Breast epithelium (tissue), 4 donors: Measurements from ENCODE around the gene AP3S1. TPM values are rescaled to one million over a fixed set of nuclear protein-coding genes. Genes with fewer than 3 reads are reported as not detected.

Source experiments
- DNase-seq, 2 donors: peaks; one replicate each; pipeline ENCODE4 v3.0.0-alpha.2; 2019; ENCODE audit warnings: low spot score in 2 of 2
- H3K27ac ChIP-seq, 2 donors: fragments of 200-600 bp; sonication (generic) in 1 of 2; one replicate each; pipeline ENCODE4 v1.5.1; 2016 to 2019; ENCODE audit warnings: mild to moderate bottlenecking in 1 of 2
- H3K27me3 ChIP-seq, 2 donors: fragments of 200-600 bp; sonication (generic) in 1 of 2; one replicate each; pipeline versions ENCODE4 v1.5.1 to v1.6.0; 2017 to 2019; ENCODE audit warnings: control low read depth in 1 of 2, mild to moderate bottlenecking in 1 of 2
- H3K36me3 ChIP-seq: fragments of 200-600 bp; one replicate; pipeline ENCODE4 v1.5.1; 2019
- H3K4me1 ChIP-seq, 2 donors: fragments of 200-600 bp; sonication (generic); one replicate each; pipeline ENCODE4 v1.5.1; 2016 to 2019; ENCODE audit warnings: control low read depth in 1 of 2
- H3K4me3 ChIP-seq, 3 donors: fragments of 200-600 bp; sonication (generic); 1 replicate in 2 of 3; 2 replicates in 1 of 3; pipeline ENCODE4 v1.5.1; 2016 to 2019; ENCODE audit warnings: mild to moderate bottlenecking in 3 of 3, moderate library complexity in 2 of 3
- H3K9me3 ChIP-seq, 2 donors: fragments of 200-600 bp; sonication (generic) in 1 of 2; one replicate each; pipeline ENCODE4 v1.5.1; 2016 to 2019; ENCODE audit warnings: control low read depth in 1 of 2
- POLR2A ChIP-seq: fragments of 450-650 bp; IDR thresholded peaks from one replicate; pipeline ENCODE4 v1.6.1; 2016; ENCODE audit warnings: antibody characterized with exemption, mild to moderate bottlenecking, moderate library complexity
- POLR2AphosphoS5 ChIP-seq, 3 donors: sonication (generic); formaldehyde crosslinking; IDR thresholded peaks; one replicate each; pipeline ENCODE4 v1.6.1; 2017; ENCODE audit warnings: antibody characterized with exemption in 3 of 3
- intact Hi-C: fragments of 100-400 bp; cut with DNase I; formaldehyde crosslinking; loops from one replicate; pipeline ENCODE4 v1.15.1; 2023; ENCODE audit warnings: low total_unique reads
- total RNA-seq, 3 donors: library from RNA; depleted of rRNA; stranded (reverse); fragments of >200 nt; gene quantifications; one replicate each; pipeline ENCODE4 v1.1.0, GENCODE V29; 2016
- TF ChIP-seq, protein P1 (sequence below), 3 donors: fragments of 450-650 bp; IDR thresholded peaks; one replicate each; pipeline ENCODE4 v1.5.1; 2016 to 2017; ENCODE audit warnings: antibody characterized with exemption in 3 of 3, mild to moderate bottlenecking in 3 of 3, moderate library complexity in 3 of 3

AP3S1 gene
- total RNA-seq, 3 donors from 2014 or later, result 74.7 to 93.7 (median 89.9) TPM

DNA sequence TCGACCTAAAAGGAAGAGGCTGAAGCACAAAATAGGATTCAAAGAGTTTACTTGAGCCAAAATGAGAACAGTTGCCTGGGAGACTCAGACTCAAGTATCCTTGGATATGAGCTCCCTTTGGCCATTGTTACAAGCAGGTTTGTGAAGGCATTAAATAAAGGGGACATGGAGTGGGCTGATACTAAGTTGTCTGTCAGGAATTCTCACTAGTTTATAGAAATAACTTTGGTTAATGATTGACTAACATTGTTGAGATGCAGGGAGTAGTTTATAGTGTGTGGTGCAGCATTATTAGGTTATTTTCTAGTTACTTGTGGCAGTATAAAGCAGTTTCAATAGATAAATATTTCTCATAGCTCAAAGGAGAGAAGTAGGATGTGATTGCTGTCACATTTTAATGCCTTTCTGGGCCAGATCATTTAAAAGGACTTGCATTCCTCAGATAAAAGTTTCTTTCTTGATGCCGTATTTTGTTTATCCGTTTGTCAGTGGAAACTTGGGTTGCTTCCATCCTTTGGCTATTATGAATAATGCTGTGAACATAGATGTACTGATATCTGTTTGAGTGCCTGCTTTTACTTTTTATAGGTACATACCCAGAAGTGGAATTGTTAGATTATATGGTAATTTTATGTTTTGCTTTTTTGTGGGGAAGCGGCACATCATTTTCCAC, 9.1 kb downstream of the AP3S1 start:
- no peak for TF ChIP-seq POLR2A
- no peak for TF ChIP-seq POLR2AphosphoS5 (IDR thresholded peaks at IDR 0.05)
- TF ChIP-seq, protein P1, sequence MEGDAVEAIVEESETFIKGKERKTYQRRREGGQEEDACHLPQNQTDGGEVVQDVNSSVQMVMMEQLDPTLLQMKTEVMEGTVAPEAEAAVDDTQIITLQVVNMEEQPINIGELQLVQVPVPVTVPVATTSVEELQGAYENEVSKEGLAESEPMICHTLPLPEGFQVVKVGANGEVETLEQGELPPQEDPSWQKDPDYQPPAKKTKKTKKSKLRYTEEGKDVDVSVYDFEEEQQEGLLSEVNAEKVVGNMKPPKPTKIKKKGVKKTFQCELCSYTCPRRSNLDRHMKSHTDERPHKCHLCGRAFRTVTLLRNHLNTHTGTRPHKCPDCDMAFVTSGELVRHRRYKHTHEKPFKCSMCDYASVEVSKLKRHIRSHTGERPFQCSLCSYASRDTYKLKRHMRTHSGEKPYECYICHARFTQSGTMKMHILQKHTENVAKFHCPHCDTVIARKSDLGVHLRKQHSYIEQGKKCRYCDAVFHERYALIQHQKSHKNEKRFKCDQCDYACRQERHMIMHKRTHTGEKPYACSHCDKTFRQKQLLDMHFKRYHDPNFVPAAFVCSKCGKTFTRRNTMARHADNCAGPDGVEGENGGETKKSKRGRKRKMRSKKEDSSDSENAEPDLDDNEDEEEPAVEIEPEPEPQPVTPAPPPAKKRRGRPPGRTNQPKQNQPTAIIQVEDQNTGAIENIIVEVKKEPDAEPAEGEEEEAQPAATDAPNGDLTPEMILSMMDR (IDR thresholded peaks at IDR 0.05), result no peak
- Histone ChIP-seq H3K9me3 (no peaks in the 10 kb centered on the region), H3K4me1 (peaks cover 0 to 4% of the 10 kb centered on the region in 2 donors), H3K36me3 (no peaks in the 10 kb centered on the region), H3K27ac (peak overlapping the region in 1 of 2 donors; percentile 7), H3K4me3 (no peak overlapping the region), H3K27me3 (no peaks in the 10 kb centered on the region)
- no peak for DNase-seq
- intact Hi-C loops, result no loop called here

DNA sequence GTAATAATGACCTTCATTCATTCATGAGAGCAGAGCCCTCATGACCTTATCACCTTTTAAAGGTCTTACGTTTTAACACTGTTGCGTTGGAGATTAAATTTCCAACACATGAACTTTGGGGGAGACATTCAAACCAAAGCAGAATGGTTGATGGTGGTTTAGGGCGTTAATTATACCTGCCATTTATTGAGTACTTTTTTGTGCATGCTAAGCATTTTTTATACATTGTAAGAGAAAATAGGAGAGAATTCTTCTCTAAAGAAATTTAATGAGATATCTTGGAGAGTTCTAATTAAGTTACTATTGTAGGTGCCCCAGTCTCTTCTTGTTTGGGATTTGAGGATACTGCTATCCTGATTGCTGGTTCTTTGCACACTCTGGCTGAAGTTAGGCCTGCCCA, 12.4 kb downstream of the AP3S1 start:
- DNase-seq, result no peak
- H3K27ac ChIP-seq, result no peak overlapping the region
- no peaks in the 10 kb centered on the region for H3K36me3 ChIP-seq
- intact Hi-C loops, result no loop called here
- no peak for TF ChIP-seq POLR2AphosphoS5 (IDR thresholded peaks at IDR 0.05)
- no peak for TF ChIP-seq POLR2A
- TF ChIP-seq, protein P1 (IDR thresholded peaks at IDR 0.05), result no peak
- H3K4me1 ChIP-seq, result peaks cover 0 to 4% of the 10 kb centered on the region in 2 donors
- no peaks in the 10 kb centered on the region for H3K9me3 ChIP-seq
- H3K27me3 ChIP-seq, result no peaks in the 10 kb centered on the region
- H3K4me3 ChIP-seq, result no peak overlapping the region

DNA sequence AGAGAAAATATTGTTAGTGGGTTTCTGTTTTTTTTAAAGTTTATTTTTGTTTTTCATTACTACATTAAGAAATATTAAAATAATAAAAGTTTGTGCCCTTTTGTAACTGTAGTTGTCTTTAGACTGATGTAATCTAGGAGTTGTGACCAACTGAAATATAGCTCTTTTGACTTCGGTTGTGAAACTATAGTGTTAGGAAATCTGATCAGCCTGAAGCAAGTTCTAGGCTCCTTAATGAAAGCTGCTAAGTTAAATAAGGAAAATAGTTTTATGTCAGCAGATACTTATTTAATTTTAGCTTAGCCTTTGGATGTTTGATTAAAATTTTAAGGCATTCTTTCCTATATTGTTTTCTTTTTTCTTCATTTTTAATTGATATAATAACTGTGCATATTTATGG, 14.2 kb downstream of the AP3S1 start:
- Histone ChIP-seq H3K9me3 (no peaks in the 10 kb centered on the region), H3K4me1 (peaks cover 0 to 4% of the 10 kb centered on the region in 2 donors), H3K36me3 (no peaks in the 10 kb centered on the region), H3K4me3 (no peak overlapping the region), H3K27me3 (no peaks in the 10 kb centered on the region), H3K27ac (no peak overlapping the region)
- TF ChIP-seq POLR2AphosphoS5 (IDR thresholded peaks at IDR 0.05), result no peak
- no peak for TF ChIP-seq POLR2A
- TF ChIP-seq, protein P1 (IDR thresholded peaks at IDR 0.05), result no peak
- intact Hi-C loops, result no loop called here
- DNase-seq, result no peak

DNA sequence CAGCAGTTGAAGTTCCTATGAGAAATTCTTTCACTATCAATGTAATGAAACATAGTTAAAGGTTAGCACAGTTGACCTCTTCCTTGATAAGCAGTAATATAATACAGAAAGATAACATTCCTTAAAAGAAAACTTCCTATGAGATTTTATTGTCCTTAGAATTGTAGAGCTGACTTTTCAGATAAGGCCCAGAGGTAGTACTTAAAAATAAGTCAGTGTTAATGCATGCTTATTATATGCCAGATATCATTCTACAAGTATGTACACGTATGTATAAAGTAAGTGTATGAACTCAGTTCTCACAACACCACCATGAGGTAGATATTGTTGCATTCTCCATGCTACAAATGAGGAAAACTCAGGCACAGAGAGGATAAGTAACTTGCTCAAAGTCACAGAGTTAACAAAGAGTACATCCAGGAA, 15.3 kb downstream of the AP3S1 start:
- intact Hi-C loops, result no loop called here
- peaks cover 0 to 4% of the 10 kb centered on the region in 2 donors for H3K4me1 ChIP-seq
- H3K9me3 ChIP-seq, result no peaks in the 10 kb centered on the region
- no peaks in the 10 kb centered on the region for H3K36me3 ChIP-seq
- TF ChIP-seq, protein P1 (IDR thresholded peaks at IDR 0.05), result no peak
- TF ChIP-seq POLR2A (no peak), POLR2AphosphoS5 (IDR thresholded peaks at IDR 0.05) (no peak)
- no peak overlapping the region for H3K4me3 ChIP-seq
- H3K27me3 ChIP-seq, result no peaks in the 10 kb centered on the region
- no peak overlapping the region for H3K27ac ChIP-seq
- no peak for DNase-seq

DNA sequence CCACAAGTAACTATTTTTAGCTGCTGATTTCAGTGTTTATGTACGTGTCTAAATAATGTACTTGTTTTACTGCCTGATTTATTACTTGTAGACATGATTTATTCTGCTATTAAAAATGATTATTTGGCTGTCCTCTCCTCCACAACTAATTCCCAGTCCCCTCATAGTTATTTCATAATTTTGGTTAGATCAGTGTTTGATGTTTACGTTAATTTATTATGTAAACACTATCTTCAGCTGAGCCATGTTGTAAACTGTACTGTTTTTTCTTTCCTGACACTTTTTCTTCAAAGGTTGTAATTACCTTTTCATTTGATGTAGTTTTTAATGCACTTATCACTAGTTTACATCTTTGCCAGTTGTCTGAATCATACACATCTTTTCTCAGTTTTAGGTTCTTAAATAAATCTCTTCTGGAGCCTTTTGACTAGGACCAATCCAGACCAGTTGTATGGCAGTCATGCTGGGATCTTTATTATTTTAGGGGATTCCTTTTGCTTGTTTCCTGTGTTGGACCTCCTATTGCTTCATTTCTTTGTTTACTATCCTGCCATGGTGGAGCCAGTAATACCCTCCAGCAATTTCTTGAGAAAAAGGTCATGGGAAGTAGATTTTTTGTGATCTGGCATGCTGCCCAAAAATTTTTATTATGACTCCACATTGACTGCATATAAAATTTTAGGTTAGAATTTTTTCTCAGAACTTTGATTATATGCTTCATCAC, 16.1 kb downstream of the AP3S1 start:
- H3K4me1 ChIP-seq, result no peaks in the 10 kb centered on the region
- TF ChIP-seq POLR2A (no peak), POLR2AphosphoS5 (IDR thresholded peaks at IDR 0.05) (no peak)
- TF ChIP-seq, protein P1 (IDR thresholded peaks at IDR 0.05), result no peak

More for the DNA sequence above, 16.1 kb downstream of the AP3S1 start:
- no peak for DNase-seq
- no peaks in the 10 kb centered on the region for H3K36me3 ChIP-seq
- intact Hi-C loops, result no loop called here
- H3K27me3 ChIP-seq, result no peaks in the 10 kb centered on the region
- H3K9me3 ChIP-seq, result no peaks in the 10 kb centered on the region
- no peak overlapping the region for H3K27ac ChIP-seq
- H3K4me3 ChIP-seq, result no peak overlapping the region
